GM12892 (cell line): ENCODE results near the gene LRRC8C.

ENCODE experiments used
- DNase-seq: peaks from one replicate; pipeline ENCODE4 v3.0.0; 2011; ENCODE audit not compliant: insufficient read length
- FAIRE-seq: peaks from 2 replicates; lab custom pipeline; 2011; peaks lifted over from hg19 to GRCh38; lab: Jason Lieb, UNC
- POLR2A ChIP-seq: IDR thresholded peaks from 2 replicates; pipeline ENCODE4 v1.6.1; 2011; ENCODE audit warnings: low read depth, low read length, control low read depth
- POLR2AphosphoS5 ChIP-seq: IDR thresholded peaks from 2 replicates; pipeline ENCODE4 v1.6.1; 2011; ENCODE audit warnings: low read depth, low read length, control low read depth
- TAF1 ChIP-seq: IDR thresholded peaks from 2 replicates; pipeline ENCODE4 v1.6.1; 2011; ENCODE audit warnings: low read depth, mild to moderate bottlenecking, control low read depth, low read length, borderline replicate concordance

The LRRC8C gene

GRCh38 chr1:89757532-89757931 is 124.6 kb downstream of the LRRC8C start:
- FAIRE-seq (no peak), DNase-seq (peak; percentile 11)
- TF ChIP-seq TAF1: no peak
- no peak for TF ChIP-seq POLR2AphosphoS5
- no peak for TF ChIP-seq POLR2A

GRCh38 chr1:89758156-89758555 is 125.2 kb downstream of the LRRC8C start:
- FAIRE-seq (no peak), DNase-seq (no peak)
- no peak for TF ChIP-seq POLR2A
- TF ChIP-seq POLR2AphosphoS5: no peak
- TF ChIP-seq TAF1: no peak

- FAIRE-seq: no peak
- DNase-seq: no peak
- no peak for TF ChIP-seq POLR2A
- TF ChIP-seq POLR2AphosphoS5: no peak
- no peak for TF ChIP-seq TAF1
Measured at GRCh38 chr1:89759036-89759435, 126.1 kb downstream of the LRRC8C start.

- DNase-seq (no peak), FAIRE-seq (no peak)
- no peak for TF ChIP-seq POLR2AphosphoS5
- no peak for TF ChIP-seq TAF1
- TF ChIP-seq POLR2A: no peak
Measured at GRCh38 chr1:89760496-89760895, 127.6 kb downstream of the LRRC8C start.

- TF ChIP-seq POLR2A (no peak), POLR2AphosphoS5 (no peak), TAF1 (no peak)
- FAIRE-seq: no peak
- DNase-seq: no peak
Measured at GRCh38 chr1:89761338-89761737, 128.4 kb downstream of the LRRC8C start.

- TF ChIP-seq TAF1: no peak
- no peak for TF ChIP-seq POLR2A
- no peak for TF ChIP-seq POLR2AphosphoS5
- DNase-seq: no peak
- no peak for FAIRE-seq
Measured at GRCh38 chr1:89761901-89762300, 129.0 kb downstream of the LRRC8C start.

- DNase-seq: no peak
- FAIRE-seq: no peak
- no peak for TF ChIP-seq TAF1
- TF ChIP-seq POLR2AphosphoS5: no peak
- no peak for TF ChIP-seq POLR2A
Measured at GRCh38 chr1:89762386-89762778, 129.5 kb downstream of the LRRC8C start.

- peak; percentile 79 for DNase-seq
- peak; percentile 65 for FAIRE-seq
- TF ChIP-seq TAF1 (no peak), POLR2A (no peak), POLR2AphosphoS5 (no peak)
Measured at GRCh38 chr1:89762779-89763648, 130.1 kb downstream of the LRRC8C start.

GRCh38 chr1:89763649-89763986 is 130.7 kb downstream of the LRRC8C start:
- no peak for DNase-seq

GRCh38 chr1:89765774-89766173 is 132.9 kb downstream of the LRRC8C start:
- TF ChIP-seq POLR2A (no peak), TAF1 (no peak), POLR2AphosphoS5 (no peak)
- DNase-seq (no peak), FAIRE-seq (no peak)

More at GRCh38 chr1:89763649-89763986, 130.7 kb downstream of the LRRC8C start:
- TF ChIP-seq POLR2A: no peak
- no peak for TF ChIP-seq TAF1
- no peak for TF ChIP-seq POLR2AphosphoS5
- no peak for FAIRE-seq

- DNase-seq: no peak
- TF ChIP-seq POLR2A (no peak), POLR2AphosphoS5 (no peak), TAF1 (no peak)
- FAIRE-seq: no peak
Measured at GRCh38 chr1:89767618-89768017, 134.7 kb downstream of the LRRC8C start.
